ENCODE results near the gene RTTN. TPM values are rescaled to one million over a fixed set of nuclear protein-coding genes. Genes with fewer than 3 reads are reported as not detected.

The RTTN gene
- 4.2 to 5.3 TPM (median 5.1 TPM) in 5 replicates for total RNA-seq (2022; extraction: Qiagen RNA extraction)

DNA sequence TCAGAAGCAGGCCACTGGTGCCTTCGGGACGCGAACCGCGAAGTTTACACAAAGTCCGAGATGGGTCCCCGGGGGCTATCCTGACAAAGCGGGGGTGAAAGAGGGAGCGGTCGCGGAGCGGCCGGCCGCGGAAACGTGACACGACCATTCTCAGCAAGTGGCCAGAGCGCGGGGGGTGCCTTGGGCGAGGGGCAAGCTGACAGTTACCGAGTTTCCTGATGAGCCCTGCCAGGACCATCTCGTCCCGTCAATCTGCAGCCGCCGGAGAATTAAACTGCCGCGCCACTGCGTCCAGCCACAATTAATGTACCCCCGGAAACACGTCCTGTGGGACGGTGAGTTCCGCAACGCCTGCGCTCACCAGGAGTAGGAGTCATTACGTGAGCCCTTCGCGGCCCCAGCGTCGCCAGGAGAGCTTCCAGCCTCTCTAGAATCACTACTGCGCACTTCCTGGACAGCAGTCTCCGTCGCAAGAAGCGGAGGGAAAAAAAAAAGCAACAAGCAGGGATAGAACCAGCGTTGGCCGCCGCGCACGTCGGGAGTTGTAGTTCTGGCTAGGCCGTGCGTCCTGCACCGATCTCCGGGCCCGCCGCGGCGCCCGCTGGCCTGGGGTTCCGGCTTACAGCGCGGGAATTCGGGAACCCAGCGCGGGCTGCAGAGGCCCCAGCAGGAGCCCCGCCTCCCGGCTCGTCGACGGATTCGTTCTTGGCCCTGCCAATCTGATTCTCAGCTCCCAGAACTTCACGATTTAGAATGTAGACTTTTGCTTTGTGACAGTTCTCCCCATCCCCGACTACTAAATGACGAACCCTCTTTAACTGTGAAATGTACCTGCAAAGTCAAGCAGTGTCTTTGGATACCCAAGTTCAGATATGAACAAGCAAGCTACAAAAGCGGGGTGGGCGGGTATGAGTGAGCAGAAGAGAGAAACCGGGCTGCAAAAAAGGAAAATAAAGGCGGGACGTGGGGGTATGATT, at the start of gene RTTN:
Gene RTTN, minus strand, starts transcription at position 267 of the 977 bp plus-strand sequence. Its CDS starts 29 bp downstream, at position 238.

Other genes starting within 250 kb of the RTTN start
- gene SOCS6, start 83.4 kb upstream of the RTTN start, total RNA-seq (2022; extraction: Qiagen RNA extraction): 28.4 to 34.2 TPM (median 31.7 TPM) in 5 replicates